ENCODE measurements around the gene SNX22.
"Not testable (repeated sequence)": the region's sequence is repeated elsewhere in the genome, so short reads cannot be mapped to it uniquely, and the experiment has no call there.

The SNX22 gene

GRCh38 chr15:64151727-64152506, at the start of gene SNX22:
SNX22 (plus strand) TSS chr15:64151731; CDS start chr15:64151776, 45 bp downstream.
- DNase-seq (ENCODE audit: low spot score) = no peak

- no peak for DNase-seq (ENCODE audit: low spot score)
Measured at GRCh38 chr15:64102497-64102896, 49.0 kb upstream of the SNX22 start.

GRCh38 chr15:64105113-64105704, 46.3 kb upstream of the SNX22 start:
- no peak for DNase-seq (ENCODE audit: low spot score)

GRCh38 chr15:64107337-64107736, 44.2 kb upstream of the SNX22 start:
- no peak for DNase-seq (ENCODE audit: low spot score)

- not testable (repeated sequence) for DNase-seq (ENCODE audit: low spot score)
Measured at GRCh38 chr15:64110108-64110701, 41.3 kb upstream of the SNX22 start.

- DNase-seq (ENCODE audit: low spot score) = no peak
Measured at GRCh38 chr15:64110950-64111678, 40.4 kb upstream of the SNX22 start.

GRCh38 chr15:64111679-64112050, 39.9 kb upstream of the SNX22 start:
- no peak for DNase-seq (ENCODE audit: low spot score)

- peak; percentile 11 for DNase-seq (ENCODE audit: low spot score)
Measured at GRCh38 chr15:64112073-64112772, 39.3 kb upstream of the SNX22 start.

GRCh38 chr15:64112904-64113303, 38.6 kb upstream of the SNX22 start:
- DNase-seq (ENCODE audit: low spot score) = no peak

- DNase-seq (ENCODE audit: low spot score) = no peak
Measured at GRCh38 chr15:64117759-64118487, 33.6 kb upstream of the SNX22 start.

- DNase-seq (ENCODE audit: low spot score) = not testable (repeated sequence)
Measured at GRCh38 chr15:64120322-64120721, 31.2 kb upstream of the SNX22 start.

GRCh38 chr15:64121614-64122013, 29.9 kb upstream of the SNX22 start:
- no peak for DNase-seq (ENCODE audit: low spot score)

- no peak for DNase-seq (ENCODE audit: low spot score)
Measured at GRCh38 chr15:64122444-64122843, 29.1 kb upstream of the SNX22 start.

GRCh38 chr15:64122936-64123351, 28.6 kb upstream of the SNX22 start:
- DNase-seq (ENCODE audit: low spot score) = no peak

- no peak for DNase-seq (ENCODE audit: low spot score)
Measured at GRCh38 chr15:64125978-64126377, 25.6 kb upstream of the SNX22 start.

- no peak for DNase-seq (ENCODE audit: low spot score)
Measured at GRCh38 chr15:64127521-64128270, 23.8 kb upstream of the SNX22 start.

- no peak for DNase-seq (ENCODE audit: low spot score)
Measured at GRCh38 chr15:64130159-64130558, 21.4 kb upstream of the SNX22 start.

GRCh38 chr15:64131547-64131946, 20.0 kb upstream of the SNX22 start:
- DNase-seq (ENCODE audit: low spot score) = no peak

GRCh38 chr15:64132217-64132616, 19.3 kb upstream of the SNX22 start:
- DNase-seq (ENCODE audit: low spot score) = no peak

- DNase-seq (ENCODE audit: low spot score) = no peak
Measured at GRCh38 chr15:64133623-64134344, 17.7 kb upstream of the SNX22 start.

All from HuH-7.5 (cell line).